H1 (cell line): ENCODE data around the gene MOGAT2. TPM values are rescaled to one million over a fixed set of nuclear protein-coding genes. Genes with fewer than 3 reads are reported as not detected.

Experiments
- CTCF ChIA-PET: fragments of 300-600 bp; sonication (Branson Sonifier 250); formaldehyde crosslinking; loops from one replicate; lab custom pipeline; 2021; ENCODE audit not compliant: partially characterized antibody; lab: Charles Lee
- POLR2A ChIA-PET: fragments of 300-600 bp; sonication (Branson Sonifier 250); formaldehyde crosslinking; loops from one replicate; lab custom pipeline; 2021; ENCODE audit warnings: inconsistent platforms; ENCODE audit not compliant: partially characterized antibody; lab: Charles Lee
- DNase-seq, 2 experiments: peaks; one replicate each; pipeline versions ENCODE4 v3.0.0 to v3.0.0-alpha.2; 2010 to 2022; ENCODE audit warnings: low spot score in 2 of 2, low read depth in 1 of 2, mixed read lengths in 1 of 2
- FAIRE-seq: peaks from 2 replicates; lab custom pipeline; 2011; peaks lifted over from hg19 to GRCh38; lab: Jason Lieb, UNC
- H2AFZ ChIP-seq: 2 replicates; pipeline ENCODE4 v1.8.1; 2012; ENCODE audit warnings: low read length, inconsistent platforms
- H2AK5ac ChIP-seq: 2 replicates; pipeline ENCODE4 v1.6.1; 2013; ENCODE audit warnings: low read depth, low read length
- H2BK120ac ChIP-seq: replicated peaks from 2 replicates; pipeline ENCODE3; 2013; ENCODE audit warnings: low read depth, low read length, inconsistent platforms
- H2BK12ac ChIP-seq: 2 replicates; pipeline ENCODE4 v1.6.1; 2013; ENCODE audit warnings: low read depth, low read length
- H2BK15ac ChIP-seq: 2 replicates; pipeline ENCODE4 v1.6.1; 2013; ENCODE audit warnings: low read length
- H2BK20ac ChIP-seq: 2 replicates; pipeline ENCODE4 v1.6.1; 2013; ENCODE audit warnings: low read length
- H2BK5ac ChIP-seq: 2 replicates; pipeline ENCODE4 v1.6.1; 2013; ENCODE audit warnings: low read depth, low read length
- H3K14ac ChIP-seq: 2 replicates; pipeline ENCODE4 v1.6.1; 2013; ENCODE audit warnings: inconsistent platforms; ENCODE audit not compliant: insufficient read length
- H3K18ac ChIP-seq: 2 replicates; pipeline ENCODE4 v1.6.1; 2013; ENCODE audit warnings: low read length; ENCODE audit errors: extremely low read depth
- H3K23ac ChIP-seq: 2 replicates; pipeline ENCODE4 v1.6.1; 2013; ENCODE audit warnings: inconsistent platforms; ENCODE audit not compliant: insufficient read length
- H3K23me2 ChIP-seq: 2 replicates; pipeline ENCODE4 v1.6.1; 2013; ENCODE audit warnings: low read depth, low read length
- H3K27ac ChIP-seq: 2 replicates; pipeline ENCODE4 v1.6.1; 2011; ENCODE audit warnings: low read depth, low read length, inconsistent platforms
- H3K27me3 ChIP-seq, 4 experiments: replicated peaks in 1 of 4; 1 replicate in 1 of 4; 2 replicates in 3 of 4; pipeline versions ENCODE4 v1.6.1 to v1.8.1; 2011 to 2013; ENCODE audit warnings: low read length in 3 of 4, mild to moderate bottlenecking in 3 of 4, inconsistent platforms in 2 of 4, mixed read lengths in 2 of 4, moderate library complexity in 1 of 4; ENCODE audit not compliant: control insufficient read depth in 3 of 4, insufficient read depth in 3 of 4; ENCODE audit errors: extremely low read depth in 1 of 4
- H3K36me3 ChIP-seq, 4 experiments: 2 replicates each; pipeline versions ENCODE4 v1.6.1 to v1.8.1; 2011 to 2013; ENCODE audit warnings: mild to moderate bottlenecking in 4 of 4, low read length in 3 of 4, moderate library complexity in 2 of 4, control low read depth in 1 of 4, inconsistent platforms in 1 of 4; ENCODE audit not compliant: insufficient read depth in 4 of 4, control insufficient read depth in 2 of 4
- H3K4ac ChIP-seq: replicated peaks from 2 replicates; pipeline ENCODE3; 2013; ENCODE audit warnings: low read length, low read depth, mixed read lengths, inconsistent platforms; ENCODE audit not compliant: insufficient read length
- H3K4me1 ChIP-seq, 4 experiments: replicated peaks in 1 of 4; 1 replicate in 1 of 4; 2 replicates in 3 of 4; pipeline versions ENCODE4 v1.6.1 to v1.8.1; 2011 to 2013; ENCODE audit warnings: low read length in 3 of 4, inconsistent platforms in 2 of 4, mixed read lengths in 1 of 4; ENCODE audit not compliant: insufficient read depth in 4 of 4, control insufficient read depth in 3 of 4
- H3K4me2 ChIP-seq, 2 experiments: 2 replicates each; pipeline versions ENCODE4 v1.6.1 to v1.8.1; 2011 to 2013; ENCODE audit warnings: low read depth in 2 of 2, low read length in 2 of 2, control low read depth in 1 of 2, inconsistent platforms in 1 of 2, mild to moderate bottlenecking in 1 of 2; ENCODE audit not compliant: insufficient read depth in 1 of 2
- H3K4me3 ChIP-seq, 4 experiments: fragments of 200-600, 300-600 bp in 1 of 4; sonication (generic), shearing (Covaris generic), sonication (Bioruptor Twin) in 1 of 4; 2 replicates each; pipeline versions ENCODE4 v1.5.1 to v1.8.1; 2011 to 2016; ENCODE audit warnings: low read length in 4 of 4, low read depth in 3 of 4, control low read depth in 2 of 4, inconsistent platforms in 2 of 4, mild to moderate bottlenecking in 2 of 4, mixed read lengths in 1 of 4, moderate library complexity in 1 of 4; ENCODE audit not compliant: insufficient read depth in 2 of 4; ENCODE audit errors: extremely low read depth in 1 of 4
- H3K56ac ChIP-seq: replicated peaks from 2 replicates; pipeline ENCODE3; 2013; ENCODE audit warnings: low read depth, mild to moderate bottlenecking, mixed read lengths, low read length, inconsistent platforms; ENCODE audit not compliant: insufficient read length
- H3K79me1 ChIP-seq: 2 replicates; pipeline ENCODE4 v1.6.1; 2013; ENCODE audit warnings: low read depth, low read length, control low read depth
- H3K79me2 ChIP-seq, 2 experiments: 2 replicates each; pipeline versions ENCODE4 v1.6.1 to v1.8.1; 2012 to 2013; ENCODE audit warnings: low read length in 2 of 2, mild to moderate bottlenecking in 2 of 2, inconsistent platforms in 1 of 2; ENCODE audit not compliant: insufficient read depth in 2 of 2, control insufficient read depth in 1 of 2
- H3K9ac ChIP-seq, 4 experiments: replicated peaks in 1 of 4; 1 replicate in 1 of 4; 2 replicates in 3 of 4; pipeline versions ENCODE4 v1.6.1 to v1.8.1; 2011 to 2013; ENCODE audit warnings: low read depth in 3 of 4, low read length in 3 of 4, control low read depth in 2 of 4, mild to moderate bottlenecking in 2 of 4, moderate library complexity in 2 of 4, inconsistent platforms in 1 of 4; ENCODE audit errors: extremely low read depth in 1 of 4
- H3K9me3 ChIP-seq, 2 experiments: 2 replicates each; pipeline versions ENCODE4 v1.6.1 to v1.8.1; 2012 to 2013; ENCODE audit warnings: mild to moderate bottlenecking in 2 of 2, moderate library complexity in 2 of 2, control low read depth in 1 of 2, inconsistent platforms in 1 of 2, low read depth in 1 of 2, low read length in 1 of 2, mixed read lengths in 1 of 2; ENCODE audit not compliant: insufficient read depth in 2 of 2
- H4K20me1 ChIP-seq, 2 experiments: replicated peaks in 1 of 2; 2 replicates each; pipeline versions ENCODE3 to v1.8.1; 2011 to 2013; ENCODE audit warnings: inconsistent platforms in 2 of 2, low read length in 2 of 2, mild to moderate bottlenecking in 1 of 2; ENCODE audit not compliant: insufficient read depth in 2 of 2, control insufficient read depth in 1 of 2
- H4K5ac ChIP-seq: 2 replicates; pipeline ENCODE4 v1.6.1; 2013; ENCODE audit warnings: low read length, low read depth, mixed read lengths, inconsistent platforms; ENCODE audit not compliant: insufficient read length
- H4K8ac ChIP-seq: 2 replicates; pipeline ENCODE4 v1.8.0; 2013; ENCODE audit warnings: mild to moderate bottlenecking, moderate library complexity, low read length, inconsistent platforms; ENCODE audit not compliant: insufficient read depth; ENCODE audit errors: extremely low read depth
- H4K91ac ChIP-seq: replicated peaks from 2 replicates; pipeline ENCODE3; 2013; ENCODE audit warnings: low read length, mixed read lengths, inconsistent platforms; ENCODE audit not compliant: insufficient read length
- CBX5 ChIP-seq: fragments of 300-800, 300-1000 bp; sonication (generic); IDR thresholded peaks from 2 replicates; pipeline ENCODE4 v1.7.1; 2016; ENCODE audit warnings: antibody characterized with exemption, low read length, low read depth
- HDAC6 ChIP-seq: IDR thresholded peaks from one replicate; pipeline ENCODE4 v1.7.1; 2012; ENCODE audit warnings: low read depth, mild to moderate bottlenecking, inconsistent platforms, low read length, moderate library complexity
- SP1 ChIP-seq: IDR thresholded peaks from 2 replicates; pipeline ENCODE4 v1.6.1; 2011; ENCODE audit warnings: low read depth, low read length
- WGBS, 2 experiments: shearing (Covaris generic) in 1 of 2; methylation state at CpG; one replicate each; pipeline versions ENCODE4 v1.1.6 to v1.1.7; 2013 to 2015; ENCODE audit warnings: low lambda C conversion rate in 2 of 2, mixed read lengths in 2 of 2, inconsistent platforms in 1 of 2, low coverage in 1 of 2, missing lambda C conversion rate in 1 of 2; ENCODE audit not compliant: insufficient replicate concordance in 2 of 2, insufficient coverage in 1 of 2, insufficient read length in 1 of 2; ENCODE audit errors: extremely low coverage in 1 of 2, missing lambda C conversion rate in 1 of 2; 5-methylcytosine and 5-hydroxymethylcytosine counted together
- polyA plus RNA-seq, 7 experiments: library from polyadenylated mRNA; depleted of rRNA in 3 of 7; stranded (reverse) in 5 of 7; unstranded in 2 of 7; fragments of >200 nt in 5 of 7; fragments of 200-250 nt in 2 of 7; gene quantifications; 1 replicate in 5 of 7; 2 replicates in 1 of 7; 4 replicates in 1 of 7; pipeline versions ENCODE4 v1.2.1 to v1.2.3, GENCODE V29; 2011 to 2013; ENCODE audit warnings: missing spikeins in 2 of 7, mixed read lengths in 2 of 7
- total RNA-seq: library from RNA; stranded (reverse); fragmentation: NEBNext Ultra II Directional; extraction: Animal tissue kit (Norgen Biotek cat#: 25700); gene quantifications from 2 replicates; pipeline ENCODE4 v1.2.1, GENCODE V29; 2021

Gene MOGAT2
- total and polyA plus RNA-seq, 2 of the 8 experiments (the other 6 are each of a cell fraction or from before 2014, with no cell fraction given) = not detected

- no peak overlapping the region for H2BK120ac ChIP-seq
- H4K91ac ChIP-seq = no peak overlapping the region
- no peak overlapping the region for H2BK15ac ChIP-seq
- no peak overlapping the region for H2BK20ac ChIP-seq
- H3K4me3 ChIP-seq = no peak overlapping the region
- TF ChIP-seq SP1 (no peak), HDAC6 (no peak), CBX5 (no peak)
- TF ChIP-seq, all 59 proteins: peak for 0
- no peak overlapping the region for H2AFZ ChIP-seq
- FAIRE-seq (no peak), DNase-seq (no peak)
- H3K4me2 ChIP-seq = no peak overlapping the region
- H3K79me2 ChIP-seq = no peaks in the 10 kb centered on the region
- no peak overlapping the region for H2BK5ac ChIP-seq
- no peak overlapping the region for H3K4ac ChIP-seq
- POLR2A ChIA-PET = interaction anchor here (0.7 kb wide), 1 partner anchor 163 kb away, joined by 3 read pairs; no protein-coding TSS in a partner anchor
- H3K27ac ChIP-seq = no peak overlapping the region
- no peak overlapping the region for H3K23ac ChIP-seq
- CTCF ChIA-PET = interaction anchor here (2.6 kb wide), 1 partner anchor 14 kb away, joined by 11 read pairs; no protein-coding TSS in a partner anchor
- no peaks in the 10 kb centered on the region for H3K9me3 ChIP-seq
- no peak overlapping the region for H2AK5ac ChIP-seq
- H4K8ac ChIP-seq = no peak overlapping the region
- 81% methylated on average over 6 of the region's 6 CpGs; no CpG with 5 or more reads in 1 of the 2 experiments for WGBS, 2 experiments
- H4K5ac ChIP-seq = no peak overlapping the region
- no peak overlapping the region for H3K18ac ChIP-seq
- H3K79me1 ChIP-seq = no peaks in the 10 kb centered on the region
- H3K4me1 ChIP-seq = no peaks in the 10 kb centered on the region
- H3K9ac ChIP-seq = no peak overlapping the region
- no peaks in the 10 kb centered on the region for H4K20me1 ChIP-seq
- H3K14ac ChIP-seq = no peak overlapping the region
- H3K56ac ChIP-seq = no peak overlapping the region
- H2BK12ac ChIP-seq = no peak overlapping the region
- no peaks in the 10 kb centered on the region for H3K36me3 ChIP-seq
- H3K27me3 ChIP-seq = no peaks in the 10 kb centered on the region; a peak in 1 of 7 replicates
- H3K23me2 ChIP-seq = no peaks in the 10 kb centered on the region
These were observed 19.7 kb downstream of the MOGAT2 start for GRCh38 chr11:75737314-75737713.
